ENCODE data around the gene PITRM1.

The PITRM1 gene

DNA sequence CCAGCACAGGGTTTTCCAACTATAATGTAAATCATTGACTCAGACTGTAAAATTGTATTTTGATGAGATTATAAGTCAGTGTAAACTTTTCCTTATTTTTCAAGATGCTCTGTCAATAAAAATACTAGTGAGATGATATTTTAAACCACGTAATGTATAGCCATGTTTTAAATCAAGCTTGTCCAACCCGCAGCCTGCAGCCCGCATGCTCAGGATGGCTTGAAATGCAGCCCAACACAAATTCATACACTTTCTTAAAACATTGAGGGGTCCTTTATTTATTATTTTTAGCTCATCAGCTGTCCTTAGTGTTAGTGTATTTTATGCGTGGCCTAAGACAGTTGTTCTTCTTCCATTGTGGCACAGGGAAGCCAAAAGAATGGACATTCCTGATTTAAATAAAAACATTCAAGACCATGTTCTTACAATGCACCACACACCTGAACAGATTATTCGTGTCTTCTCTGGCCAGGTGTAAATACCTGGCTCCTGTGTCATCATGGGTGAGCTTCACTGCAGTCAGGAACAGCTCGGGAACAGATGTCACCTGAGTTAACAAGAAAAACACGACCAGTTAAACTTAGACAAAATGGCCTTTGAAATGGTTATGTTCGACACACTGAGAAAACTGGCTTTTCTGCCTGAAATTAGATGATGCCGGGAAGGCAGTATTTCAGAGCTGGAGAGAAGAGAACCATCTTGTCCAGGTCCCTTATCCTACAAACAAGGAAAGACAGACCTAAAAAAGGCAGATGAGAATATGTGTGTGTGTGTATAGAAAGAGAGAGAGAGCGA is 5.9 kb downstream of the PITRM1 start:
- no peak for DNase-seq (ENCODE audit: low spot score)

DNA sequence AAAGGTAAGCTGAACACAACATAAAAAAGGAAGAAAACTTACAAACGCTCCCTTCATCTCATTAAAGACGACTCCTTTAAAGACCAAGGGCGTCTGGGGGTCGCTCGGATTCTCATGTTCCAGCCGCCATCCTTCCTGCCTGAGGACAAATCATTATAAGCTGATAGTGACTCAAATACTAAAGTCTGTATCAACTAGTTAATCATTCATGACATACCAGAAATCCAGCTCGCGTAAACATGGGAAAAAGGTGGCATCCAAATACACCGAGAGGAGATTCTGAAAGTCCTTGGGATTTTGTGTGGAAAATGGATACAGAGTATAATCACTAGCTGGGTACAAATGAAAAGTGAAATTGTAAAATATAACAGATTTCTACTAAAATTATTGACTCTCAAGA is 7.4 kb downstream of the PITRM1 start:
- no peak for DNase-seq (ENCODE audit: low spot score)

DNA sequence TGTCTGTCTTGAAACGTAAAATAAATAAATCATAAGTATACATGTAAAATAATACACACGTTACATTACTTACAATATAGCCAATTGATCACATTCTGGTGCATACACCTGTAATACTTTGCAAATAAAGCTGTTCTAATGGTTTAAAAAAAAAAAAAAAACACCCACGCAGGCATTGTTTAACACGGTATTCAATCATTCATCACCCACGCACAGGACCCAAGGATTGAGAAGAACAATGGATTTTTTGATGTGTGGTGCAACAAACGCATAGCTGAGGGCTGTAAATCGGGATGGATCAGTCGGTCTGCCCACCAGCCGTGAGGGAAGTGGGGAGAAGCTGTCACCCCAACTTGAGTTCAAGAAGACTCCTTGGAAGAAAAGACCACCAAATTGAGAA is 8.7 kb downstream of the PITRM1 start:
- DNase-seq (ENCODE audit: low spot score) = no peak

DNA sequence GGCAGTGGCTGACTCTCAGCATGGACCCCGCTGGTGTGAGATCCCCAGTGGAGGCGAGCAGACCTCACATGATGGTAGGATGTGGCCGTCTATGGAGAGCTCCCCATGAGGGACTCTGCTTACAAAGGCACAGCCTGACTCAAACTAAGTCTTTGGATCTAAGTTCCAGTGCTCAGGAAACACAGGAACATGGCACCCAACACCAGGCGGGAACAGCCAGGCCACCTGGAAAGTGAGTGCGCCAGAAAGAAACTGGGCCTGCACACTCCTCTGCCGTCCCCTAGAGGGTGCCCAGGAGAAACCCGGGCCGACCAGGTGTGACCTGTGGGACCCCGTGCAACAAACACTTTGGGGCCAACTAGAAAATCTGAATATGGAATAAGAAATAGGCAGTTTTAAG is 10.0 kb downstream of the PITRM1 start:
- no peak for DNase-seq (ENCODE audit: low spot score)

DNA sequence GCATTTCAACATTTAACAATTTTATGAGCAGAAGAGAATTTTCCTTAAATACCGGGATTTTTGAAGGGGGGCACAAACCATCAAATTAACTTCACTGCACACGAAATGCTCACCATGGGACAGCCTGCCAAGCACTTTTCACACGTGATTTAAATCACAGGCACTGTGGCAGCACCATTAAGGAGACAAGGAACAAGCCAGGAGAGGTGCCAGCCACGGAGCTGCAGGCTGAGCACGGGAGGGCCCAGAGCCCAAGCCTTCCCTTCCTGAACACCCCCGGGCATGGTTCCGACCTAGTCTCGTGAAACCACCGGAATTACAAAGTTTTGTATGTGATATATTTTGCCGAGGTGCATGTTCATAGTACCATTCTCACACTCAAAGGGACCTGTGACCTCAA is 13.4 kb downstream of the PITRM1 start:
- no peak for DNase-seq (ENCODE audit: low spot score)

DNA sequence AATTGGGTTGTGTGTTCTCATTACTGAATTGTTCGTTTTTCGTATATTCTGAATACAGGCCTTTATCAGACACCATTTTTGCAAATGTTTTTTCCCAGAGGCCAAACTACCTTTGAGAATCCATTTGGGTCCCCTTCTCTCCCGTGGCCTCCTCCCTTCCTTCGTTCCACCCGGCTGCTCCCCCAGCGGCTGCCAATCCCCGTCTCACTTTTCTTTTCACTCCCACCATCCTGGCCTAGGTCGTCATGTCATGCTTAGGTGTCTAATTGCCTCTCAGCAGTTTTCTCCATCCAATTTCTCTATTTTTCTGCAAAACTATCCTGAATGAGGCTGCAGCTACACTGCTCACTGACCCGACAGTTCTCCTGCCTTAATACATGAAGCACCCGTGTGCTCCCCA is 17.9 kb downstream of the PITRM1 start:
- no peak for DNase-seq (ENCODE audit: low spot score)

DNA sequence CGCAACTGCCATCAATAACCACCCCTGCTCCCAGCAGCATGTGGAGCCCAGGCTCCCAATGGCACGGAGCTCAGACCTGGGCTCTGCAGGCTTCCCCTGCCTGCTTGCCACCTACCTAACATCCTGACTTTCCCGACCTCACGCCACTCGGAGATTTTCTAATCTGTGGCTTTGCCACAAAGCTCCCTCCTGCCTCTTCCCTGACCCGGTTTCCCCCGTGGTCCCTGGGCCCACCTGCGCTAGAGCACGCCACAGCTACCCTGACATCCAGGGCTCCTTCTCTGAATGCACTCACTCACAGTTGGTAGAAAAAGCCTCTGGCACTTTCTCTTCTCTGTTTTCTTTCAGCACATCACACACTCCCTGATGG is 20.0 kb downstream of the PITRM1 start:
- DNase-seq (ENCODE audit: low spot score) = no peak

DNA sequence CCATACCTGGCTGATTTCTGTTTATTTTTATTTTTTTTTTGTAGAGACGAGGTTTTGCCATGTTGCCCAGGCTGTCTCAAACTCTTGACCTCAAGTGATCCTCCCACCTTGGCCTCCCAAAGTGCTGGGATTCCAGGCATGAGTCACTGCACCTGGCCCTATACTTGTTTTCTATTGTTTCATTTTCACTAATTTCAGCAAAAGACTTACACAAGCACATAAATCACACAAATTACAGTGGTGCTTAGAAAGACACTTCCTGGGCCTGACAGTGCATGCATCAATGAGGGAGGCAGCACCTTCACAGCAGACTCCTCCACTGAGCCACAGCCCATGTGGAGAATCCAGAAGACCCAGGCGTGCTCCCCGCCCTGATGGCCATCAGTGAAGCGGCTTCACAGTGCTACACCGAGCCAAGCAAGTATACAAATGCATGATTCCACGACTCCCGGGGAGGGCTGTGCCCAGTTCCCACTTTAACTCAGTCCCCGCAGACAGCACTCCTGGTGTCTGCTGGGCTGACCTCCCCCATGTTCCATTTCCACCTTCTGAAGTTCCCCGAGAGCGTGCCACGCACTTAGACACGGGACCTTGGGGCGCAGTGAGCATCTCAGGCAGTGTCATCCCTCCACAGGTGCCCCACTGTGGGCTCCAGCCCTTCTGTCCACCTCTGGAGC is 20.6 kb downstream of the PITRM1 start:
- no peak for DNase-seq (ENCODE audit: low spot score)

DNA sequence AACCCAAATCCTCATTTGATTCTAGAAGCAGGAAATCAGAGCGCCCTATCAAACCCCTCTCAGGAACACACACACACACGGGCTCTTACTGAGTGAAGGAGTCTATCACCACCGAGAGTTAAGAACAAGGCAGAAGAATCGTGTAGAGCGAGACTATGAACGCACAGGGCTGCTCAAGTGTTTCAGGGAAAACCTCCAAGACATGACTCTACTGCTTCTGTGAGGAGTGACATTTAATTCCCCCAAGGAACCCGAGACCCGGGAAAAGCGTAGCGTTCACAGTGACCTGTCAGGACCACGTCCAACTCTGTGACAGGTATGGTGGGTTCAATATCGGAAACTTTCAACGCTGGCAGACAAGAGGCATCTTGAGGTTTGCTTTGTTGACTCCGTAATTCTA is 21.6 kb downstream of the PITRM1 start:
- no peak for DNase-seq (ENCODE audit: low spot score)

DNA sequence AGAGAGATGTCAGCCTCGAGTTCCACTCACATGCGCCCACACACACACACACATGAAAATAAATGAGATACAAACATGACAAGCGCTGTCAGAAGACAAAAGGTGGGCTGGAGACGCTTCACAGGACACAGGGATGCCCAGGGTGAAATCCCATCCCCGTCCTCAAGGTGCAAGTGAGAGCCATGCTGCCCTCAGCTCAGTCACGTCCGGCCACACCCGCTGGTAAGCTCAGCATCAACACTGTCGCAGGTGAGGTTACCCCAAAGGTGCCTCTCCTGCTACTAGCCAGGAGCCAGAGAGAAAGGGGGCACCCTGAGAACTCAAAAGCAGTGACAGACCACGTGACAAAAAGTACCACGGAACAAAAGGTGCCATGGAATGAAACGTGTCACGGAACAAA is 22.2 kb downstream of the PITRM1 start:
- DNase-seq (ENCODE audit: low spot score) = no peak

DNA sequence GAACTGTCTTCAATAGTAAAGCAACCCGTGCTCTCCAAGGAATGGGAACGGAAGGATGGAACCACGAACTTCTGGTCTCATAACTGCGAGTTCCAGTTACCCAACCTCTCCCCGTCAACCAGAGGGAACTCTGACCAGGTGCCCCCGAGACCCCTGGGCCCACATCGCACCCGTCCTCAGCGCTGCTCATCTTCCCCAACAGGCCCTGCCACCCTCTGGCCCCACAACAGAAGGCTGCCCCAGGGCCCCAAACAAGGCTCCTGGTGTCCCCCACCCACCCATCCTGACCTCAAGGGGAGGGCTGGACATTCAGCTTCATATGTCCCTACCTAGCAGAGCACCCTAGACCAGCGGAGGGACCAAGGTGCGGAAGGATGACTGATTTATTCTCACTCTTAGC is 22.7 kb downstream of the PITRM1 start:
- no peak for DNase-seq (ENCODE audit: low spot score)

DNA sequence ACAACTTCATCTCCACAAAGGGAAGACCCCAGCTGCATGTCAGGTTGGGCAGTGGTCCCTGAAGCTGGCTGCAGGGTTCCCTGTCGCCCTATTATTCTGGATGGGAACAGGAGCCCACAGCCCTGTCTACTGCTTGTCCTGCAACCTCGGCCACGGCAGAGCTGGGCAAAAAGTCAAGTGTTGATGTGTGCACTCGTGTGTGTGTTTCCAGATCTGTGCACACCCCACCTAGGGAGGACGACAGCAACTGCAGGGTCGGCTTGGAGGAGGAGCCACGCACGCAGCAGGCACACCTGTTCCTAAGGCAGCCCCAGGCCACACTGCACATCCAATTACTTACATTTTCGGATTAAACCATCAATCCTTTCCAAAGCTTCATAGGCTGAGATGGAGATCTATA is 23.6 kb downstream of the PITRM1 start:
- no peak for DNase-seq (ENCODE audit: low spot score)

DNA sequence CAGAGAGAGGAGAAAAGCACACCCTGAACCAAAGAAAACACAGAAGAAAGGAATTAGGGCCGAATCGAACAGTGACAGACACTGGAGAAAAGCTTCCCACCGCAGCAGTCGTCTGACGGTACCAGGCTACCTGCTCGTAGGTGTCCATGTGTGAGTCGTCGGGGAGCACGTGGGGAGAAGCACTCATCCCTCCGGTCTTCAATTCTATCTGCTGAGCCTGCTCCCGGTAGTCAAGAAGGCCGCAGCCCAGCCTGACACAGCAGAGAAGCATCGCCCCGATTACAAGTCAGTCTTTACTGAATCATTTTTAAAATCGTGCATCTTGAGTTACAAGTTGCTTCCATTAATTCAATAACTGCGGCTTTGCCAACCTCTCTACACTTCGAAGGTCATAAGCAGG is 24.5 kb downstream of the PITRM1 start:
- DNase-seq (ENCODE audit: low spot score) = no peak

DNA sequence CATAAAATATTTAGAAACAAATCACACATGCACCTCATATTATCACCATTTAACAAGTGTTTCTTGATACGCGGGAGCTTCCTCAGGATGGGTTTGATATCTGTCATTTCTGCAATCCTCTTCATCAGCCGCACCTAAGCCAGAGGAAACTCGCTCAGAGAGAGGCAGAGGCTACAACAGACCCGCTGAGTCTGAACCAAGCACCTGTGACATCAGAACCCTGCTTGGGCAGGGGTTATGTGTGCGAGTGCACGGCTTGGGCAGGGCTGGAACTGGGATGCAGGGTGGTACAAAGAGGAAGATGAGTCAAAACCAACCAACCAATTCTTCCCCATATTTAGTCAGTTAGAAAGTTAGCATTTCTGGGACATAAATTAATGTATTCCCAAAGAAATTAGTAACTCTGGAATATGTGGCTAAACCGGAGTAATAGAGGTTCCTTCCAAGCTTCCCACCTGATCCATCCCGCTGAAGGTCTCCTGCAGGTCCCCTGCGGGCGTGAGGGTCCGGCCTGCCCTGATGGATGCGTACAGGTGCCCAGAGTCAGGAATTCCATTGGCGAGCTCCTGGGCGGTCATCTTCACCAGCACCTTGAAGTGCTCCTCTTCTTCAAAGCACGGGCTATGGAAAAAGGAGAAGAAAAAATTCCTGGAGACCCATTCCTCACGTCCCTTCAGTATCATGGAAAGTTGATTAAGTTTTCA is 25.3 kb downstream of the PITRM1 start:
- DNase-seq (ENCODE audit: low spot score) = no peak

DNA sequence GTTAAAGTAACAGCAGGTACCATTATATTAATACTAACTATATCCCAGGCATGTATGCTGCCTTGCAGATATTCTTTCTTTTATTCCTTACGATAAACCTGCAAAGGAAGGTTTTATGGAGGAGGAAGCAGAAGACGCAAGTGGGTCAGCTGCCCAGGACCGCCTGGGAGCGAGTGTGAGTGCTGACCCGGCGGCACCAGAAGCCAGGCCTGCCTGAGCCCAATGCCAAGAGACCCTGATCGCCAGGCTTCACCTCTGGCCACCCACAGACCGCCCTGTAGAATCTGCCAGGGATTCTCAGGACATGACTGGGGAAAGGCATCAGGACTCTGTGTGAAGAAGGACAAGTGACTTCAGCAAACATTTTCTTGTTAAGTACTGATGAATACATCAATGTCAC is 26.3 kb downstream of the PITRM1 start:
- no peak for DNase-seq (ENCODE audit: low spot score)

DNA sequence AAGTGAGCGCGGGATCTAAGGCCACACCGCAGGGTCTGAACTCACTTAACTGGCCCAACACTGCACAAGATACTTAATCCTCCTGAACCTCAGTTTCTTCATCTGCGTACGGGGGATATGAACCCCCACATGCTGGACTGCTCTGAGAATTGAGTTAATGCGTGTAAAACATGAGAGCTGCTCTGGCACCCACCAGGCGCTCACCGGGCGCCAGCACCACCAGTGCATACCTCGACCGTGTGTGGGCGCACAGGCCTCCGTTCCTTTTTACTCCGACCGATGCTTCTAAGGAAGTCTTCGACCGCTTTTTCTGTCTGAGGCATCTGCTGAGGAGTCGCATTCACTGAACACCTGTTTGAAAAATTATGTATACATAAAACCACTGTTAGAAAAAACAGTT is 27.2 kb downstream of the PITRM1 start:
- DNase-seq (ENCODE audit: low spot score) = no peak

DNA sequence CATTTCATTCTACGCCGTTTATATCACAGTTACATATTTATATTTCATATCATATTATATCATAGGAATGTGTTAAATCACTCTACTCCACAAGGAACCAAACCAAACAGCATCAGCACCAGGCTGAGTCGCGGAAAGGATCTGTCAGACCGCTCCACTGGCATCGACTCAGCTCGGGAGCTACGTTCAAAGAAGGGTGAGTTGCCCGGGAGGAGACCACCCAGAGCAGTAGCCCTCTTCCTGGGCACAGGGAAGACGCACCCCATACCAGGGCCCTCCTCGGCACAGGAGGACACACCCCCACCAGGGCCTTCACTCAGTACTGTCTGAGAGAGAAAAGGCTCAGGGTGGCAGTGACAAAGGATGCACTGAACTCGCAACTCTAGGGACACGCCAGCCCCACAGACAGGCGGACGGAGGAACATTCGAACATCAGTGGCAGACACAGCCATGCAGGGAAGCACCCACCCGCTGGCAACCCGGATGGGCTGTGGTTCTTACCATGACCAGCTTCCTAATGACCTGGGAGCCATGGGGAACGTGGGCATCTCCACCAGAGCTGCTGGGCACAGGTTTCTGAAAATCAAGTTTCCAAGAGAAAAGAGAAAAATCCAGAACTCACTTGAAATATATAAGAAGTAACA is 28.7 kb downstream of the PITRM1 start:
- DNase-seq (ENCODE audit: low spot score) = no peak

DNA sequence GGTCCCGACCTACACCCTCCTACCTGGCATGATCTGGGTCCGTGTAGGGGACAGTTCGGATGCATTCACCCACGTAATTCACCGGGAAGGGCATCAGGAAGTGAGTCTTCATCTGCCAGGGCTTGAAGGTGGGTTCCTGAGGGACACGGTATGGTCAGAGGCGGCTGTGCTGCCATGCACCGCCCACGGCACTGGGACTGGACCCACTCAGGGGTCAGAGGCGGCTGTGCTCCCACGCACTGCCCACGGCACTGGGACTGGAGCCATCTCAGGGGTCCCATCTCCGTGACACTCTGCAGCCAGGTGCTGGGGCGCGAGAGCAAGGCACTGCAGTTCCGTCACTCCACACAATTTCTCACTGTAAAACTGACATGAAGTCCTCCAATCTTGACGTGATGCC is 29.2 kb downstream of the PITRM1 start:
- DNase-seq (ENCODE audit: low spot score) = no peak

DNA sequence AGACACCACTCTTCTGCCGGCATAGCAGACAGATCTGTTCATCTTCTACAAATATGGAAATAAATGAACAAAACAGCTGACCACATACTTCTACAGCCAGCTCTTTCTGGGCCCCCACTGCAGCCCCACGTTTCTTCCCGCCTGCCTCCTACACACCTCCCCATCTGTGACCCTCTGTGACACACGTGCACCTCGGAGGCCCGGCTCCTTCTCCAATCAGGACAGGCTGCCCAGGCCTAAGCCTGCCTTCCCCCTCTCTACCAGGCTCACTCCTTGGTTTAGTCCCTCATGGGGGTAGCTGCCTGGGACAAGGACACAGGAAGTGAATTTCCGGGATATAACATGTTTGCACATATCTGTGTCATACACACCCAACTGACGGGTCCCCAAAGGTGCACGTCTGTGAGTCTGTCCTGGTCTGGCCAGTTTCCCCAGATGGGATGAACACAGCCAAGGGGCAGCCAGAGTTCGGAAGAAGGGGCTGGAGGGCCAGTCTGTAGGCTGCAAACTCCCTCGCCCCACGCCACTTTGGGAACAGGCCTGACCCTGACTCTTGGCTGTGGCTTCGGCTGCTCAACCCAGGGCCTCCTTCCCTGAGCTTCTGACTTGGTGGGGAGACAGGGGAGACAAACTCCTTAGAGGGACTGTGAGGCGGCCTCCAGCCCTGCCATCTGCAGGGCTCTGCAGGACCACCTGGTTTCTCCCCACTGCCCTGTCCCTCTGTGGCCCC is 30.3 kb downstream of the PITRM1 start:
- DNase-seq (ENCODE audit: low spot score) = no peak

DNA sequence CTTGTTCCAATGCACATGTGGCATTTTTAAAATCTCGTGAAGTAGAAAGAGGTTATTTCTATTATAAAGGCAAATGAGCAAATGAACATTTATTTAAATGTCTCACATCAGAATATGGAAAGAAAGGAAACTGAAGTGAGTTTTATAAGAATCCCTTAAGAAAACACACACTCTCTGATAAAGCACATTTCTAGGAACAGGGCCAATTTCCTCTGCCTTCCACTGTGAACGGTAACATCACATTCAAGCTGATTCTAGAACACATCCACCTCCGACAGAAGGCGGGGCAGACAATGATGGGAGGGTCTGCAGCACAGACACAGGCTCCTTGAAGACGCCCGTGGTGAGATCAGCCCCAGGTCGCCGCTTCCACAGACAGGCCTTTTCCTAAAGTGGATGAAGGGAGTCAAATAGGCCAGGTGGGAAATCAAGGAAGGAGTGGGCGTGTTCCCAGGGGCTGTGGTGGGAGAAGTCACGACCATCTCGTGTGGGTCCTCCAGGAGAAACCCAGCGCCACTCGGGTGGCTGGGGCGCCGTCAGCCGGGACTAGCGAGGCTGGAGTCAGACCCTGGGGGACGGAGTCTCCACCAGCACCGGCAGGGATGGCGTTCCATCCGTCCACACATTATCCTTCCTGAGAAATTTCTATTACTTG is 31.1 kb downstream of the PITRM1 start:
- no peak for DNase-seq (ENCODE audit: low spot score)

DNA sequence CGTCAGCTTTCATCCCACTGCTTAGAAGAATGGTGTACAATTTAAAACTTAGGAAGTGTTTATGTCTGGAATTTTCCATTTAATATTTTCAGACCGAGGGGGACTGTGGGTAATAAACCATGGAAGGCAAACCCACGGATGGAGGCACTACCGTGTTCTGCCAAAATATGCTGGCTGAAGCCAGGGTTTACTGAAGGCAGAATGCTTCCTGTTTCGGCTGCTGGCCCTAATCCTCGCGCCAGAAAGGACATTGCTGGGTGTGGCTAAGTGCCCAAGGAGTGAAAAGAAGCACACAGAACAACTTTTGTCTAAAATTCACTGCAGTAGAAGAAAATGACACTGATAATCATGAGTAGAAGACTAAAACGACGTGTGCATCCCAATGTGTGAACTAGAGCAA is 32.3 kb downstream of the PITRM1 start:
- DNase-seq (ENCODE audit: low spot score) = no peak

Data from LoVo (cell line).